ENCODE measurements around the gene VTI1A.

The VTI1A gene

GRCh38 chr10:112701878-112702255 is 254.9 kb downstream of the VTI1A start:
- no peak overlapping the region for H3K4me3 ChIP-seq (ENCODE audit: low read length, poor library complexity, severe bottlenecking)

GRCh38 chr10:112706577-112706976 is 259.6 kb downstream of the VTI1A start:
- Histone ChIP-seq H3K27me3 (ENCODE audit: insufficient read depth, low read length, poor library complexity, severe bottlenecking) (no peaks in the 10 kb centered on the region), H3K9ac (ENCODE audit: low read depth, low read length, poor library complexity, severe bottlenecking) (no peak overlapping the region), H3K4me3 (ENCODE audit: low read length, poor library complexity, severe bottlenecking) (no peak overlapping the region), H3K36me3 (ENCODE audit: insufficient read depth, low read length) (no peaks in the 10 kb centered on the region), H3K4me1 (ENCODE audit: insufficient read depth, low read length, poor library complexity, severe bottlenecking) (no peaks in the 10 kb centered on the region), H3K9me3 (ENCODE audit: insufficient read depth, low read depth, low read length) (no peaks in the 10 kb centered on the region), H3K4me2 (ENCODE audit: low read depth, low read length, poor library complexity, severe bottlenecking) (no peak overlapping the region), H3F3A (ENCODE audit: low read depth) (no peaks in the 10 kb centered on the region), H3K79me2 (ENCODE audit: insufficient read depth, low read length) (no peaks in the 10 kb centered on the region), H4K20me1 (ENCODE audit: insufficient read depth, low read length, poor library complexity, severe bottlenecking) (no peaks in the 10 kb centered on the region), H2AFZ (ENCODE audit: low read length) (no peak overlapping the region), H3K9me2 (replicated peaks; ENCODE audit: low read depth, low read length) (no peaks in the 10 kb centered on the region)
- TF ChIP-seq CTCF (conservative IDR thresholded peaks at IDR 0.05; ENCODE audit: low read length) (no peak), EZH2phosphoT487 (IDR thresholded peaks at IDR 0.05; ENCODE audit: borderline replicate concordance) (no peak)

More at GRCh38 chr10:112701878-112702255, 254.9 kb downstream of the VTI1A start:
- no peak for TF ChIP-seq CTCF (conservative IDR thresholded peaks at IDR 0.05; ENCODE audit: low read length)
- no peak for TF ChIP-seq EZH2phosphoT487 (IDR thresholded peaks at IDR 0.05; ENCODE audit: borderline replicate concordance)
- Histone ChIP-seq H3K9me2 (replicated peaks; ENCODE audit: low read depth, low read length) (no peaks in the 10 kb centered on the region), H3K4me2 (ENCODE audit: low read depth, low read length, poor library complexity, severe bottlenecking) (no peak overlapping the region), H3K9ac (ENCODE audit: low read depth, low read length, poor library complexity, severe bottlenecking) (no peak overlapping the region), H3K9me3 (ENCODE audit: insufficient read depth, low read depth, low read length) (no peaks in the 10 kb centered on the region), H3K27me3 (ENCODE audit: insufficient read depth, low read length, poor library complexity, severe bottlenecking) (no peaks in the 10 kb centered on the region), H3K36me3 (ENCODE audit: insufficient read depth, low read length) (no peaks in the 10 kb centered on the region; the same call in 1 of the 2 replicates), H2AFZ (ENCODE audit: low read length) (no peak overlapping the region), H3K79me2 (ENCODE audit: insufficient read depth, low read length) (no peaks in the 10 kb centered on the region), H3K4me1 (ENCODE audit: insufficient read depth, low read length, poor library complexity, severe bottlenecking) (no peaks in the 10 kb centered on the region), H4K20me1 (ENCODE audit: insufficient read depth, low read length, poor library complexity, severe bottlenecking) (no peaks in the 10 kb centered on the region), H3F3A (ENCODE audit: low read depth) (no peaks in the 10 kb centered on the region)

- Histone ChIP-seq H3K4me1 (ENCODE audit: insufficient read depth, low read length, poor library complexity, severe bottlenecking) (no peaks in the 10 kb centered on the region), H3K9me3 (ENCODE audit: insufficient read depth, low read depth, low read length) (no peaks in the 10 kb centered on the region), H3K9ac (ENCODE audit: low read depth, low read length, poor library complexity, severe bottlenecking) (no peak overlapping the region), H2AFZ (ENCODE audit: low read length) (no peak overlapping the region), H3K79me2 (ENCODE audit: insufficient read depth, low read length) (no peaks in the 10 kb centered on the region), H4K20me1 (ENCODE audit: insufficient read depth, low read length, poor library complexity, severe bottlenecking) (no peaks in the 10 kb centered on the region), H3K4me3 (ENCODE audit: low read length, poor library complexity, severe bottlenecking) (no peak overlapping the region), H3K36me3 (ENCODE audit: insufficient read depth, low read length) (no peaks in the 10 kb centered on the region), H3F3A (ENCODE audit: low read depth) (no peaks in the 10 kb centered on the region), H3K4me2 (ENCODE audit: low read depth, low read length, poor library complexity, severe bottlenecking) (no peak overlapping the region), H3K27me3 (ENCODE audit: insufficient read depth, low read length, poor library complexity, severe bottlenecking) (no peaks in the 10 kb centered on the region), H3K9me2 (replicated peaks; ENCODE audit: low read depth, low read length) (no peaks in the 10 kb centered on the region)
- TF ChIP-seq EZH2phosphoT487 (IDR thresholded peaks at IDR 0.05; ENCODE audit: borderline replicate concordance) (no peak), CTCF (conservative IDR thresholded peaks at IDR 0.05; ENCODE audit: low read length) (no peak)
These were observed 261.4 kb downstream of the VTI1A start for GRCh38 chr10:112708461-112708860.

Measured in Loucy (cell line).